Subcutaneous adipose tissue (tissue), 4 donors: ENCODE data around the gene SEC16A. TPM values are rescaled to one million over a fixed set of nuclear protein-coding genes. Genes with fewer than 3 reads are reported as not detected.

Source experiments
- total RNA-seq, 4 donors: library from RNA; depleted of rRNA; stranded (reverse); fragments of >200 nt; gene quantifications; one replicate each; pipeline ENCODE4 v1.1.0, GENCODE V29; 2016
- TF ChIP-seq, protein P1 (sequence below): fragments of 450-650 bp; IDR thresholded peaks from one replicate; pipeline ENCODE4 v1.5.1; 2016; ENCODE audit warnings: low read depth, mild to moderate bottlenecking, control low read depth, antibody characterized with exemption, moderate library complexity

SEC16A gene
- total RNA-seq, 4 donors from 2014 or later = 39.0 to 65.4 (median 52.9) TPM

DNA sequence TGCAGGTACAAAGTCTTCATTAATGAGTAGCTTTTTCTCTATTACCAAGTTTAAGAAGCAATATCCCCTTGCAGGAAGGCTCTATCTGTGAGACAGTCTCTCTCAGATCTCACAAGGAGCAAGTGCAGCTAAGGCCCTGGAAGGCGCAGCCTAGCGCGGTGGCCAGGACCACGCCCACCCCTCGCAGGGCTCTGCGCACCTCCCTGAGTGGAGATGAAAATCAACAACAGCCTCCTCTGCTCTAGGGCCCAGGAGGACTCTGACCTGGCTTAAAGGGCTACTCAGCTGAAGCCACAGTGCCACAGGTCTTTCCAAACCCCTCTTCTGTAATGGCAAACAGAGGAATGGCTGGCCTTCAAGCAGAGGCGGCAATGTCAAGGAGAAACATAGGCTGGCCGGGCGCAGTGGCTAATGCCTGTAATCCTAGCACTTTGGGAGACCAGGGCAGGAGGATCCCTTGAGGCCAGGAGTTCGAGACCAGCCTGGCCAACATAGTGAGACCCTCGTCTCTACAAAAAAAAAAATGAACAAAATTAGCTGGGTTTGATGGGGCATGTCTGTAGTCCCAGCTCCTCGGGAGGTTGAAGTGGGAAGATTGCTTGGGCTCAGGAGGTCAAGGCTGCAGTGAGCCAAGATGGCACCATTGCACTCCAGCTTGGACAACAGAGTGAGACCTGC is 11.9 kb downstream of the SEC16A start:
- TF ChIP-seq, protein P1, sequence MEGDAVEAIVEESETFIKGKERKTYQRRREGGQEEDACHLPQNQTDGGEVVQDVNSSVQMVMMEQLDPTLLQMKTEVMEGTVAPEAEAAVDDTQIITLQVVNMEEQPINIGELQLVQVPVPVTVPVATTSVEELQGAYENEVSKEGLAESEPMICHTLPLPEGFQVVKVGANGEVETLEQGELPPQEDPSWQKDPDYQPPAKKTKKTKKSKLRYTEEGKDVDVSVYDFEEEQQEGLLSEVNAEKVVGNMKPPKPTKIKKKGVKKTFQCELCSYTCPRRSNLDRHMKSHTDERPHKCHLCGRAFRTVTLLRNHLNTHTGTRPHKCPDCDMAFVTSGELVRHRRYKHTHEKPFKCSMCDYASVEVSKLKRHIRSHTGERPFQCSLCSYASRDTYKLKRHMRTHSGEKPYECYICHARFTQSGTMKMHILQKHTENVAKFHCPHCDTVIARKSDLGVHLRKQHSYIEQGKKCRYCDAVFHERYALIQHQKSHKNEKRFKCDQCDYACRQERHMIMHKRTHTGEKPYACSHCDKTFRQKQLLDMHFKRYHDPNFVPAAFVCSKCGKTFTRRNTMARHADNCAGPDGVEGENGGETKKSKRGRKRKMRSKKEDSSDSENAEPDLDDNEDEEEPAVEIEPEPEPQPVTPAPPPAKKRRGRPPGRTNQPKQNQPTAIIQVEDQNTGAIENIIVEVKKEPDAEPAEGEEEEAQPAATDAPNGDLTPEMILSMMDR = no peak

DNA sequence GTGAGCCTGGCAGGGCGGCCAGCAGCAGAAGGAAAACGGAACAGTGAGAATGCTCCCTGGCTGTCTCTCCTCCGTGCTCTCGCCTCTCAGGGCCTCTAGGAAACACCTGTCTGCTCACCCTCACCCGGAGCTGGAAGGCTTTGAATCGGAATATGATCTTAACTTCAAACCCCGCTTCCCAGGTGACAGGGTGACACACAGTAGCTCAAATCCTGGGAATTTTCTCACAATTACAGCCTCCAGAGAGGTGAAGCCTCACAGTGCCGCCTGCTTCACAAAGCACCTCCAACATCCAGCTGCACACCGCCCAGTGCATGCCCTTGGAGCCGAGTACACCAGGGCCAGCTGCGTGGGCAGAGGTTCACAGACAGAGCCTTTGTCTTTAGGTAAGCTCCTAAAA is 12.5 kb downstream of the SEC16A start:
- TF ChIP-seq, protein P1 = no peak

DNA sequence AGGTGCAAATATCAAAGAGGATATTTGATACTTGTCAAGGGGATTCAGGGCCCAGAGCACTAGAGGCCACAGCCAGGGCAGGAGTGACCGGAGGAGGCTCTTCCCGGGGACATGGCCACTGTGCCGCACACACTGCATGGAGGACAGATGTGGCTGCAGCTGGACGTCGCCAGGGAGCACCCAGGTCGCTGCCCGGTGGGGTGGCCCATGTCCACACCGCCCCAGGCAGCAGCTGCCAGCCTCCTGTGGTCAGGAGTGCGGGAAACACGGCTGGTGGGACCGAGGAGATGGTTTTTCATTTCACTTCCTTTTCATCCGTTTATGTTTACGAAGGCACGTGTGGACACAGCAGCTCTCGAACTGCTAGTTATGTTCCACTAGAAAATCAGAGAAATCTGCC is 15.1 kb downstream of the SEC16A start:
- TF ChIP-seq, protein P1 = no peak

DNA sequence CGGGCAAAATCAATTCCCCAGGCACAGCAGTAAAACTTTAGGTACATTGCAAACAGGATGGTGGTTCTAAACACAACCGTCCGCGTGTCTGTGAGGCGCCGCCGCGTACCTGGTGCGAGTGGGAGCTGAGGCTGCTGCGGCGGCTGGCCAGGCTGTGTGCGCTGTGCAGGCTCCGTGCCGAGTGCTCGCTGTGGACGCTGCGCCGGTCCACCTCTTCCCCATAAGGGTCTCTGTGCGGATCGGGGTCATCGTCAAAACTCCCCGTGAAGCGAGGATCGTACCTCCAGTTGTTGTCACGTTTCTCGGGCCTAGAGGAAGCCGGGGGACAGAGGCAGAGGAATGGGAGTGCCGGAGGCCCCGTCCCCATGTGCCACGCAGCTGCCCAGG is 16.7 kb downstream of the SEC16A start:
- TF ChIP-seq, protein P1 = no peak

DNA sequence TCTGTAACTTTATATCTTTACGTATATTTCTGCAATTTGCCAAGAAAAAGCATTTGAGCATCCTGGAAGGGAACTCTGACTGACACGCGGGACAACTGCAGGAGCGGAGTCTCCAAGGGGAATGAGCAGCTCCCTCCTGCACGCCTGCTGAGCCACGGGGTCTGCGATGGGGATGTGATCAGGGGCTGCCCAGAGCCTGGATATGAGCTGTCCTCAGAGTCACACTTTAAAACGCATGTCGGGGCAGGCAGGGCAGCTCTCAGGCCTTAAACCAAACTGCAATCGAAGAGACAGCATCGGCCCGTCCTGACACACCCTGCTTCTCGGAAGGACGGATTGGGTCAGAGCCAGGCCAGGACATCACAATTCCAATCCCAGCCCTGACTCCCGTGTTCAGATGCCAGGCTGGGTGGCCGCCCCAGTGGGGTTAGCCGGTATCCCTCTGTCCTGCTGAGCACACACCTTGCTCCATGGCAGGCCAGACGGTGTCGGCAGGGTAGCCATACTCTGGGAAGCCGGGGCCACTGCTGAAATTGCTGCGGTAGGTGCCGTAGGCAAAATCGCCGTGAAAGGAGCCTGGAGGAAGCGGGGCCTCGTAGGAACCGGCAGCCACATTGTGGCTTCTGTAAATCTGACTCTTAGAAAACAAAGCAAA is 17.2 kb downstream of the SEC16A start:
- TF ChIP-seq, protein P1 = no peak

DNA sequence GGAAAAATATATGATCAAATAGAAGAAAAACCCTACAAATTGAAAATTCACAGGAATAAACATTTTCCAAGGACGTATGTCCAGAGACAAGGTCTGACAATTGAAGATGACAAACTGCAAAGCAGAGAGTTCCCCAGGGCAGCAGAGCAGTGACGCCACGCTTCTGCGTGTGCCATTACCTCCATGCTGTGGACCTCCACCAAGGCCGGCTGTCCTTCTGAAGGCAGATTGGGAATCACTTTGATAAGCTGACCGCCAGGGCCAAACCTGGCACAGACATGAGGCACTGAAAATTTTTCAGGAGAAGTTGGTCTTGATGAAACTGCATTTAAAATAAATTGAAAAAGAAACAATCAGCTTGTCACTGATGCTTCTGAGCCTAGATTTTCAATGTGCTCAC is 18.6 kb downstream of the SEC16A start:
- TF ChIP-seq, protein P1 = no peak

DNA sequence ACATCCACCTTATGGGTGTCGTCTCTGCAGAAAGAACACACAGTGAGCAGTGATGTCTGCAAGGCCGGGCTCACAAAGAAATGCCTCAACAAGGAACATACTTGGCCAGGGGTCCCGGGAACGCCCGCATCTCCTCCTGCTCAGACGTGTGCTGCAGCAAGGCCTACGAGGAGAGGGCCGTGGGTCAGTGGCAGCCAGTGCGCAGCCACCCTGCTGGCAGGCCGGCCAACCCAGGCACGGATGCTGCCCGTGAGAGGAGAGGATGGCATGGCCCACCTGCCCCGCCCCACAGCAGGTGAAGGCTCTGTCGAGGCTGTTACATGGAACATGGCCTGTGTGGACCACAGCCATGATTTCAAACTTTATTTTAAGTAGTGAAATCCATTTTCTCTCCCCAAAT is 19.3 kb downstream of the SEC16A start:
- TF ChIP-seq, protein P1 = no peak
